HuH-7 (cell line): ENCODE data around the gene IFT43.
A peak's percentile ranks its signal among the peaks of the same experiment; 100 is the strongest.
"Not testable (repeated sequence)": the region's sequence is repeated elsewhere in the genome, so short reads cannot be mapped to it uniquely, and the experiment has no call there.

ENCODE experiments used
- DNase-seq: peaks from one replicate; pipeline ENCODE4 v3.0.0; 2011; ENCODE audit warnings: low spot score

IFT43 gene

GRCh38 chr14:75980856-75981255 lies 4.7 kb upstream of the IFT43 start:
- DNase-seq, result no peak

- DNase-seq, result peak; percentile 64
These were observed 3.9 kb upstream of the IFT43 start, which contains the start of gene TGFB3 for GRCh38 chr14:75981426-75982265. TGFB3 (minus strand) TSS chr14:75981995; CDS start chr14:75980893, 1,102 bp downstream.

GRCh38 chr14:75982266-75983018 lies 3.1 kb upstream of the IFT43 start:
- peak; percentile 80 for DNase-seq

- DNase-seq, result no peak
These were observed 2.6 kb upstream of the IFT43 start for GRCh38 chr14:75983019-75983358.

- no peak for DNase-seq
These were observed 889 bp upstream of the IFT43 start for GRCh38 chr14:75984674-75985073.

GRCh38 chr14:75986439-75986765 lies 839 bp downstream of the IFT43 start:
- no peak for DNase-seq

- DNase-seq, result no peak
These were observed 1.8 kb downstream of the IFT43 start for GRCh38 chr14:75987201-75987970.

- peak; percentile 62 for DNase-seq
These were observed 3.6 kb downstream of the IFT43 start for GRCh38 chr14:75989134-75989533.

GRCh38 chr14:75990297-75990696 lies 4.7 kb downstream of the IFT43 start:
- no peak for DNase-seq

GRCh38 chr14:75991753-75992152 lies 6.2 kb downstream of the IFT43 start:
- DNase-seq, result no peak

GRCh38 chr14:75993567-75994041 lies 8.0 kb downstream of the IFT43 start:
- DNase-seq, result no peak

- DNase-seq, result no peak
These were observed 9.9 kb downstream of the IFT43 start for GRCh38 chr14:75995372-75996041.

- DNase-seq, result no peak
These were observed 10.9 kb downstream of the IFT43 start for GRCh38 chr14:75996488-75996887.

GRCh38 chr14:75999511-76000190 lies 14.1 kb downstream of the IFT43 start:
- DNase-seq, result no peak

- DNase-seq, result no peak
These were observed 16.8 kb downstream of the IFT43 start for GRCh38 chr14:76002383-76002782.

GRCh38 chr14:76006253-76006652 lies 20.7 kb downstream of the IFT43 start:
- no peak for DNase-seq

GRCh38 chr14:76007379-76007778 lies 21.8 kb downstream of the IFT43 start:
- no peak for DNase-seq

- no peak for DNase-seq
These were observed 22.3 kb downstream of the IFT43 start for GRCh38 chr14:76007852-76008251.

- DNase-seq, result not testable (repeated sequence)
These were observed 24.1 kb downstream of the IFT43 start for GRCh38 chr14:76009627-76010026.

GRCh38 chr14:76011930-76012329 lies 26.4 kb downstream of the IFT43 start:
- no peak for DNase-seq

- DNase-seq, result no peak
These were observed 26.8 kb downstream of the IFT43 start for GRCh38 chr14:76012354-76012753.
